Stimulated activated CD4-positive, alpha-beta T cell treated with anti-CD3 and anti-CD28 coated beads, TNF-alpha, amount 100 ng/mL, for 24 hours (primary cell): Measurements from ENCODE around the gene ANKS1B.
"Not testable (repeated sequence)": the region's sequence is repeated elsewhere in the genome, so short reads cannot be mapped to it uniquely, and the experiment has no call there.

Experiments
- DNase-seq, 3 experiments: peaks; one replicate each; pipeline ENCODE4 v3.0.0-alpha.2; 2020; ENCODE audit warnings: low read depth in 3 of 3

Gene ANKS1B

DNA sequence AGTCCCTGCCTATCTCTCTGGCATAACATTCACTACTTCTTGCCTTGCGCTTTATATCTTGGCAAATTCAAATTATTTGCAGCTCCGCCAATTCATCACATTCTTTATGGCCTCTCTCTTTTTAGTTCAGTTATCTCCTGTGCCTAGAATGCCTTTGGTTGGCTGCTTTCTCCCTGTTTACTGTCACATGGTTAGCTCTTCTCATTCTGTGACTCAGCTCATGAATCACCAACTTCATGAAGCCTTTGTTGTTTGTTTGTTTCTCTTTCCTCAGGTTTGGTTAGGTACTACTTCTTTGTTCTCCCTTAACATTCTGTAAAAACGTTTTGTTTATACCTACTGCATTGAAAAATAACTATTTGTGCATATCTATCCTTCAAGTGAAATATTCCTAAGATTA, 713.7 kb downstream of the ANKS1B start:
- no peak for DNase-seq

GRCh38 chr12:99267038-99267437, 717.7 kb downstream of the ANKS1B start:
- no peak for DNase-seq

DNA sequence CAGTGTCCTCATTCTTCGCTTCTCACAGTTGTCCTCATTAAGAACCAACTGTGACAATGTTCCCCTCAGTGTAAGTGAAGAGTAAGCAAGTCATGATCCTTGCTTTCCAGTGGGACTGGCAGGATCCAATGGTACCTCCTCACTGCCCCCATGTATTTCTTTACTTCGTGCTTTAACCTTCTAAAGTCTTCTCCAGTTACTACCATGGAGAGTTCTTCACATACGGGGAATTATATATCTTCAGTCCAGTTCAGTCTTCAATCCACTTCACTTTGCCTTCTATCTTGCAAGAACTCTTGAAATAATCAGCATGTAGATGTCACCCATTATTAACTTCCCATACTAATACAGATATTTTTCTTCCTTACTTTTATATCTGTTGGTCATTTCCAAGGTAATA, 719.1 kb downstream of the ANKS1B start:
- no peak for DNase-seq

GRCh38 chr12:99261256-99261655, 723.5 kb downstream of the ANKS1B start:
- no peak for DNase-seq

DNA sequence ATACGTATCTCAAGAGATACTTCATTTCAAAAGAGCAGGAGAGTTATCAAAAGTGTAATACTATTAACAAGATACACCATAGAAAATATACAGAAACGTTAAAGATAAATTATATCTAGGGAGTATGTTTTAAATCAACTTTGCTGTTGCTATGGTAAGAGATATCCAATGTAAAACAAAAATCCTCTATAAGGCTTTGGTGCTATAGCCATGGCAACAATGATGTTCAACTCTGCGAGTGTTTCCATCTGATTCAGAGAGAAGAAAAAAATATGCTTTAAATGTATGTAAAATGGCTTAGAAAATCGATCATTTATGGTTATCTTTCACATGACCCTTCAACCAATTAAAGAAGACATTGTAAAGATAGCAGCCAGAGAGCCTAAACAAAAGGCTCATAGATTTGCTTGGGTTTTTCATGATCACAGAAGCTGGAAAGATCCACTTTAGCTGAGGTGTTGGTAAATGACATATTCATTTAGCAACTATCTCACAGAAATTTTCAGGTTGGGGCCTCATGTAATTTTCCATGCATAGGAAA, 724.2 kb downstream of the ANKS1B start:
- DNase-seq: no peak

DNA sequence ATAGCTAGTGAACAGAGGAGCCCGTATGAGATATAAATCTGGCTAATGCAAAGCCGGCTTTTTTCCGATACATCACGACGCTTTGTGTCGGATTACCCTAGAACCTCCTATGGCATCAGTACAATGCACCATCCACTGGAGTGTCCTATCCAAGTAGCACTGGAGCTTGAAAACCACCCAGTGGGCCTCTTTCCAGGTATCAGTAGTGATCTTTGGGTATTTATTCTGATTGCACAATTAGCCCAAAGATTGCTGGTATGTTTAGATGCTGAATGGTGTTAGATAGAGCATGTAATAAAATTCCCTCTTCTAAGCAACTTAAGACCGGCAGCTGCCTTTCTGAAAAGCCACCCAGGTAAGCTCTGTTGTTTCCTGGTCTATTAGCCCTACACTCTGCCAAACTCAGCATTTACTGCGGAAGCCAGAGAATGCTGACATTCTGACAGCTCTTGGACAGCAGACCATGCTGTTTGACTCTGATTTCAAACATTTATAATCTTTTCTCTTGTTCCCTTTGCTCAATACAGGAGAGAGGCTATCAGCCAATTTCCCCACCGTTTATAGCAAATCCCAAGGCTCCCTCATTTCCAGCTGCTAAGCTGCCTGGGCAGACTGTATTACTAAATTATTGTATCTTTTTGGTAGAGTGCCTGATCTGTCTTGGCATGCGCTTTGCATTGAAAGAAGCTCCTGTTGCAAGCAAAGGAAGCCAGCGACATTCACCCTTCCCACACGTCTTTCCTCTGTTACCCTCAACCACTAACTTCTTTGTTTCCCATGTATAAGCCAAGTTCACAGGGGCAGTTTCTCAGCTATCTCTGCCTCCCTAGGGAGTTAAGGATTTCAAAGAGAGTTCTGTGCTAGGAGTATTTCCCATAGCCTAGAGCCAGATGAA, 725.4 kb downstream of the ANKS1B start:
- DNase-seq: no peak

DNA sequence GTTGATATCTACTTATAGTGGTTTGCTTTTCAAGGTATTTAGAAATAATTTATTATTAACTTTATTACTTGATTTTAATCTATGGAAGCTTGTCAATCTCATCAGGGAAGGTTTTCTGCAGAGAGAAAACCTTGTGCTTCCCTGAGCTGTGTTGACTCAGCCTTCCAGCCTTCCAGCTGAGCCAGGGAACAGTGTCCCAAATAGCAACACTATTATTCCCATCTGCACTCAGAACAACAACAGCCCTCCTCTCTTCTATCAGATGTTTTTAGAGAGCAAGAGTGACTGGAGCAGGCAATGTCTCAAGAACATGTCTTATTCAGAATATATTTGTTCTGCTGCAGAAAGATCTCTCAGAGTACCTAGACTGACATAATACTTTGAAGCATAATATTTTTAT, 727.1 kb downstream of the ANKS1B start:
- DNase-seq: no peak

DNA sequence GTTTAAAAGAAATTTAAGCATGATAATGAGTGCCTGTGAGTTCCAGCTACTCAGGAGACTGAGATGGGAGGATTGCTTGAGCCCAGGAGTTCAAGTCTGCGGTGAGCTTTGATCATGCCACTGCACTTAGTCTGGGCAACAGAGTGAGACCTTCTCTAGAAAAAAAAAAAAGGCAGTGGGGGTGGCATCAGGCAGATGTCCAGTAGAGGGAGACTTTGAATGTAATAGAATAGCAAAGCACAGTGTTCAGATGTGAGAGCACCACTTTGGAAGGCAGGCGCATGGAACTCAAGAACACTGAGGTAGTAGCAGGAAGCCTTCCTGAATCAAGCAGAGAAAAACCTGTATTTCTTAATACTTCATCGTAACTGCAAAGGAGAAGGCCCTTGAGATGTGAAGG, 731.7 kb downstream of the ANKS1B start:
- no peak for DNase-seq

DNA sequence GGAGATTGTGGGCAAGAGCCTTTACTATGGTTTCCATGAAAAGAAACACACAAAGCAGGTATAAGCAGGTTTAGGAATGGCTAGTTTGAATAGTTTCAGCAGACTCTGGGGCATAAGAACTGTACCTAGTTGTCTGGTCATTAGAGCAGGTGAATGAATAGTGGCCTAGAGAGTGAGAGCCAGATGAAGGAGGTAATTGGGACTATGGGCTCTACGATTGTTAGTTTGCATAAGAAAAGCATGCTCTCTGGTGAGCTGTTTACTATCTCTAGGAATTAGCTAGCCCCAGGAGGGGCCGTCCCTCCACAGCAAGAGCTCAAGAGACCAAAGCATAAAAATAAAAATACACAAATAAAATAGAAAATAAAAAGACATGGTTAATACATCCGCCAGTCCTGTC, 734.6 kb downstream of the ANKS1B start:
- no peak for DNase-seq

DNA sequence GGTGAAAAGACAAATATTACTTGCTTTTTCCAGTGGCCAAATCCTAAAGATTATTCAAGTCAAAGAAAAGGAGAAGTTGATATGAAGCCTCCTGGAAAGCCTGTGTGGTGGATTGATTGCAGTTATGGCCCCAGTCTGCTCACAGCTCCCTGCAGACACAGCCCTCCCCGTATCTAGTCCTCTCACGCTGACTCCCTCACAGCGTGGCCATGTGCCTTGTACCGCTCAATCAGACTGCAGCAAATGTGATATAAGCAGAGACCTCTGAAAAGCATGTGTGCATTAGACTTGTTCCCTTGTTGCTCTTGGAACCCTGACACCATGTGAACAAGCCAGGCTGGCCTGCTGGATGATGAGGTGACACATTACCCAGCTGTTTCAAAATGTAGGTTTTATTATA, 735.2 kb downstream of the ANKS1B start:
- no peak for DNase-seq

GRCh38 chr12:99237907-99238538, 746.7 kb downstream of the ANKS1B start:
- not testable (repeated sequence) for DNase-seq

- no peak for DNase-seq
Observed at GRCh38 chr12:99235381-99235780, 749.4 kb downstream of the ANKS1B start.

- DNase-seq: no peak
Observed at GRCh38 chr12:99234702-99235101, 750.0 kb downstream of the ANKS1B start.

DNA sequence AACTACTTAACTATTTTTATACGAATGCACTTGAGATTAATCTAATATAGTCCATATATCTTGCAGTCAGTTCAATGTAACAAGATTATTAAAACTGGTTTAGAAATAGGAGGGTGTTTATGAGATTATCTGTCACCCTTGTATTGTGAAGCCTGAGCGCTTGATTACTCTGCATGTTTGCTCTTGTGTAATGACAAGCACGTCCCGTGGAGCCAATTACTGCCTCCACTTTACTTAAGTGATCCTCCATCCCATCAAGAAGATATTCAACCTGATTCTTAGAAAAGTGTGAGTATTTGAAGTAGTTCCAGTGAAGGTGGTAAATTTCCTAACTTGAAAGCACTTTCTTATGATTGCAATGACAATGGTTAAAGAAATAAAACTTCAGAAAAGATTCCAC, 752.4 kb downstream of the ANKS1B start:
- no peak for DNase-seq

- DNase-seq: no peak
Observed at GRCh38 chr12:99231031-99231430, 753.7 kb downstream of the ANKS1B start.

GRCh38 chr12:99224237-99224636, 760.5 kb downstream of the ANKS1B start:
- no peak for DNase-seq

DNA sequence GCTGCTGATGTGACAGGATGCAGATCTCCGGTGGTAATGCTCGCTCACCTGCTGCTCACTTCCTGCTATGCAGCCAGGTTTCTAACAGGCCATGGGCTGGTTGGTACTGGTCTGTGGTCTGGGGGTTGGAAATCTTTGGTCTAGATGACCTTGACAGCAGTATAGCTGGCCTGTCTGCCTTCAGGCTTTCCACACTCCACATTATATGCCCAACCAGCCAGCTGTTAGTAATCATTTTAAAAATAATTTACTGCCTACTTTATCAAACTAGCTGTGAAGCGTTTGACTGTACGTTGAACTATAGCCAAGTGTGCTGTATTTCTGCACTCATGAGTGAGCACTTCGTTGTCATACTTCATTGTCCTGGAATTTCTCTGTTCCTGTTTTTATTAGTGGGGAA, 761.2 kb downstream of the ANKS1B start:
- DNase-seq: no peak

DNA sequence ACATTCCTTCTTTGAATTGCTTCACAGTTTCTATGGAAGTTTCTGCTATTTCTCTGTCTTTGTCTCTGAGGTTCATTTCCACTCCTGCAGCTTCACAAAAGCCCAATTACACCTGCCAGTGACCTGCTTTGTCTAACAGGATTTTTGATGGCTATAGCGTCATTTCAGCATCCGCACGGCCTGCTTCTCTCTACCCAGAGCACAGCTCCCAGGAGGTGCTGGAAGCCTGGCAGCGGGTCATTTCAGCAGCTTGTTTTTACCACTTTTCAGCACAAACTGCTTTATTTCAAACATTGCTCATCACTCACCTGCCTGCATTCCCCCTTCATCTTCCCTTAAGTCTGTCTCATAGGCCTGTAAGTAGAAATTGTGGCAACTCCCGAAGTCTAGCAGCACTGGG, 771.7 kb downstream of the ANKS1B start:
- no peak for DNase-seq

DNA sequence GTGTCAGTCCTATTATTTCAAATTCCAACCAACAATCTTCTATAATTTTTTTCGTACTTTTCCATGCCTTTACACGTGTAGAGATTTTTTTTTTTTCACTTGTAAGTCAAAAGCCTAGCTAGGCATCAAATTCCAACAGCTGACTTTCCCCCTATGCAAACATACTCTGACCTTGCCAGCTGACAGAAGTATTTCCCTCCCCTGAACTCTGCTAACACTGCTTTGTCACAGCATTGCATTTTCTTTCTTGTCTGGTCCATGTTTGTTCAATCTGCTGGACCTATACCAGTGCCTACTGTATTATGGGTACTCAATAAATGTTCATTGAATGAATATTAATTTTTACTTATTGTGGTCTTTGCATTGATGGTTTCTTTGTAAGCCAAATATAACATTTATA, 772.5 kb downstream of the ANKS1B start:
- DNase-seq: no peak

DNA sequence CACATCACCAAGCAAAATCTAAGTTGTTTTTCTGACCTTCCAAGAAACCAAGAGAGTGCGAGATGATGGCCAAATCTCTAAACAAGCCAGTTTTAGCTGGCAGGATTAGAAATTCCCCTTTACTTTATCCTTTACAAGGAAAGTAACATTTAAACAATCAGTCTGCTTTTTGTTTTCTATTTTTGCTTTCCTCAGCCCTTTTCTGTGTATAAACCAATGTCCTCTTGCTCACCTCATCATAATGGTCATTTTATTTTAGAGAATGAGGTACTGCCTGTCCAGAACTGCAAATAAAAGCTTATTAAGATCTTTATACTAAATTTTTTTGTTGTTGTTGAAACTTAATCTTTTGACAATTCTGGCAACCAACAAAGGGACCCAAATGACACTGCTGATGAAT, 779.6 kb downstream of the ANKS1B start:
- no peak for DNase-seq

- DNase-seq: no peak
Observed at GRCh38 chr12:99201906-99202645, 782.7 kb downstream of the ANKS1B start.

DNA sequence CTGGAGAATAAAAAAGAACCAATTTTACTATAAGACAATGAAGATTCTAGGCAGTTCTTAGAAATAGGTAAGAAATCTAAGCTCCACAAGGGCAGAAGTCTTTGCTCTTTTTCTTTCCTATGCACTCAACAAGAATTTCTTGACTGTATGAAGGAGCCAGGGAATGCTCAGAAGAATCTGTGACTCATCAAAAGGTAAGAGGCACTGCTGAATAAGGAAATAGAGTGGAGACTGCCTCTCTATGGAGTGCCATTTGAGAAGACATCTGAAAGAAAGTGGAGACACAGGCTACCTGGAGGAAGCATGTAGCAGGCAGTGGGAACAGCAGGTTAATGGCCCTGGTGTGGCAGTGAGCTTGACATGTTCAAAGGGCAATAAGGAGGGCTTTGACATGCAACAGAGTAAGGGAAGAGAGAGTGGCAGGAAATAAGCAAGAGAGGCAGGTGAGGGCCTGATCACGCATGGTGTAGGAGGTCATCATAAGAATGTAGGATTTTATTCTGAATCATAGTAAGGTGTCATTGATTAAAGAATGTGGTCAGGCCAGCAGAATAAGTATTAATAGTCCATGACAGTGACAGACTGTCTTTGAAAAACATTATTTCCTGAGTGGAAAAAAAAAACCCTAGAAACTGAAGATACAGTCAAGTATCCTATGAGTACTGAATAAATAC, 783.9 kb downstream of the ANKS1B start:
- no peak for DNase-seq
